MCF 10A (cell line): ENCODE measurements around the gene CNST. TPM values are rescaled to one million over a fixed set of nuclear protein-coding genes. Genes with fewer than 3 reads are reported as not detected.

ENCODE experiments used
- BruUV-seq: library from RNA; stranded (reverse); fragments of 400-500 nt; replicated peaks from 2 replicates; lab custom pipeline; 2021; lab: Mats Ljungman, UMichigan
- CTCF ChIA-PET: fragments of 300-600 bp; sonication (Branson Sonifier 250); formaldehyde crosslinking; extraction: SDS; loops from one replicate; lab custom pipeline; 2021; ENCODE audit warnings: antibody characterized with exemption, inconsistent platforms; lab: Yijun Ruan, JAX
- POLR2A ChIA-PET: fragments of 300-600, 350-650 bp; sonication (Branson Sonifier 250); formaldehyde crosslinking; extraction: SDS; loops from one replicate; lab custom pipeline; 2020; ENCODE audit warnings: antibody characterized with exemption, inconsistent platforms; lab: Yijun Ruan, JAX
- DNase-seq: peaks from one replicate; pipeline ENCODE4 v3.0.0-alpha.2; 2018; ENCODE audit not compliant: unreplicated experiment
- H3K27ac Mint-ChIP-seq: one replicate; pipeline ENCODE4 v1.8.0; 2022; ENCODE audit warnings: mild to moderate bottlenecking, low read depth, mixed read lengths; ENCODE audit not compliant: unreplicated experiment
- H3K27me3 Mint-ChIP-seq: one replicate; pipeline ENCODE4 v1.8.0; 2022; ENCODE audit warnings: mixed read lengths; ENCODE audit not compliant: insufficient read depth, unreplicated experiment
- H3K36me3 Mint-ChIP-seq: one replicate; pipeline ENCODE4 v1.8.0; 2022; ENCODE audit warnings: mild to moderate bottlenecking, moderate library complexity, mixed read lengths; ENCODE audit not compliant: insufficient read depth, unreplicated experiment
- H3K4me1 Mint-ChIP-seq: one replicate; pipeline ENCODE4 v1.8.0; 2022; ENCODE audit warnings: mixed read lengths; ENCODE audit not compliant: insufficient read depth, unreplicated experiment
- H3K4me3 Mint-ChIP-seq: one replicate; pipeline ENCODE4 v1.8.0; 2022; ENCODE audit warnings: mild to moderate bottlenecking, moderate library complexity, mixed read lengths; ENCODE audit not compliant: unreplicated experiment
- H3K9me3 Mint-ChIP-seq: one replicate; pipeline ENCODE4 v1.8.0; 2022; ENCODE audit warnings: mixed read lengths; ENCODE audit not compliant: unreplicated experiment
- intact Hi-C: fragments of 100-400 bp; cut with micrococcal nuclease; formaldehyde crosslinking; loops from 2 replicates; pipeline ENCODE4 v1.14.1; 2022
- total RNA-seq: library from RNA; stranded (reverse); gene quantifications from 2 replicates; pipeline ENCODE4 v1.2.3, GENCODE V29; 2022
- TF ChIP-seq, protein P1 (sequence below): fragments of 200-600 bp; IDR thresholded peaks from one replicate; pipeline ENCODE4 v1.8.0; 2022; ENCODE audit warnings: antibody characterized with exemption, mild to moderate bottlenecking; ENCODE audit not compliant: unreplicated experiment

The CNST gene
- total RNA-seq, 1 experiment from 2014 or later, result 48.3 TPM

DNA sequence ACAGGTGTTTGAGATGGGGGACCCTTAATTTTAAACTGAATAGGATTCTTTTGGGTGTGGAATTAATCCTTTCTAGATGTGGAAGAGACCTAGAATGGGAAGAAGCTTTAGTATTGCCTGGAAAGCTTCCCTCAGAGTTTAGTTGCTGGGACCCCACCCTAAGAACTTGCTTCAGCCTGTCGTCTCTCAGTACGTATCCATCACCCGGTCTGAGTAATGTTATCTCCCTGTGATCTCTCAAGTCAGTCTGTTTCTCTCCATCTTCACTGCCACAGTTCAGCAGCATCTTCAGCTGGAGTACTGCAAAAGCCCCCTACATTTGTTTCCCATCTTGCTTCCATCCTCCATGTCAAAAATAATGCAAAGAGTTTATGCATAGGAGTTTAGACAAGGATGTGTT is 28.9 kb downstream of the CNST start:
- Mint-ChIP-seq H3K27me3 (no peaks in the 10 kb centered on the region), H3K4me1 (no peaks in the 10 kb centered on the region), H3K4me3 (no peak overlapping the region), H3K36me3 (peaks cover 26% of the 10 kb centered on the region), H3K9me3 (no peaks in the 10 kb centered on the region), H3K27ac (no peak overlapping the region)
- intact Hi-C loops, result no loop called here
- no peak for DNase-seq
- no TSS peak for BruUV-seq
- TF ChIP-seq, protein P1, sequence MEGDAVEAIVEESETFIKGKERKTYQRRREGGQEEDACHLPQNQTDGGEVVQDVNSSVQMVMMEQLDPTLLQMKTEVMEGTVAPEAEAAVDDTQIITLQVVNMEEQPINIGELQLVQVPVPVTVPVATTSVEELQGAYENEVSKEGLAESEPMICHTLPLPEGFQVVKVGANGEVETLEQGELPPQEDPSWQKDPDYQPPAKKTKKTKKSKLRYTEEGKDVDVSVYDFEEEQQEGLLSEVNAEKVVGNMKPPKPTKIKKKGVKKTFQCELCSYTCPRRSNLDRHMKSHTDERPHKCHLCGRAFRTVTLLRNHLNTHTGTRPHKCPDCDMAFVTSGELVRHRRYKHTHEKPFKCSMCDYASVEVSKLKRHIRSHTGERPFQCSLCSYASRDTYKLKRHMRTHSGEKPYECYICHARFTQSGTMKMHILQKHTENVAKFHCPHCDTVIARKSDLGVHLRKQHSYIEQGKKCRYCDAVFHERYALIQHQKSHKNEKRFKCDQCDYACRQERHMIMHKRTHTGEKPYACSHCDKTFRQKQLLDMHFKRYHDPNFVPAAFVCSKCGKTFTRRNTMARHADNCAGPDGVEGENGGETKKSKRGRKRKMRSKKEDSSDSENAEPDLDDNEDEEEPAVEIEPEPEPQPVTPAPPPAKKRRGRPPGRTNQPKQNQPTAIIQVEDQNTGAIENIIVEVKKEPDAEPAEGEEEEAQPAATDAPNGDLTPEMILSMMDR, result no peak
- POLR2A ChIA-PET, result interaction anchor here (1.6 to 4.2 kb wide), 5 partner anchors 9 to 29 kb away, joined by 4 to 26 read pairs (median 8); partner anchors contain the start of genes CNST and TFB2M
- CTCF ChIA-PET, result interaction anchor here (1.0 to 1.7 kb wide), 5 partner anchors 9 to 101 kb away, joined by 3 to 7 read pairs (median 4); no protein-coding TSS in a partner anchor

DNA sequence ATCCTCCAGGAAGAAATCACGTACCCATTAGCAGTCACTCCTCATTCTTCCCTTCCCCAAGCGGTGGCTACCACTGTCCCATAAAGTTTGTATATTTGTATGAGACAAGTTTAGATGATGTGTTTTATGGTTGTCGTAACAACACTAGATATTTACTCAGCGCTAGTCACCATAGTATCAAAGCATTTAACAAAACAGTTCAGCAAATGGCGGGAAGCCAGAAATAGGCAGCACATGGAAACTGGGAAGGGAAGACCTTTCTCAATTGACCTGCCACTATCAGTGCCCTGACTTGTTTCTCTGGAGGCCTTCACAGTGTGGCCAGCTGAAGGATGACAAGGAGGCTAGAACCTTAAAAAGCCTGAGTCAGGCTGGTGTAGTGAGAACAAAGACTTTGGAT is 31.1 kb downstream of the CNST start:
- H3K36me3 Mint-ChIP-seq, result peaks cover 13% of the 10 kb centered on the region
- no peak overlapping the region for H3K4me3 Mint-ChIP-seq
- H3K9me3 Mint-ChIP-seq, result no peaks in the 10 kb centered on the region
- H3K27ac Mint-ChIP-seq, result no peak overlapping the region
- H3K27me3 Mint-ChIP-seq, result no peaks in the 10 kb centered on the region
- intact Hi-C loops, result no loop called here
- CTCF ChIA-PET, result interaction anchor here (0.6 to 0.9 kb wide), 5 partner anchors 14 to 1993 kb away, joined by 3 read pairs; no protein-coding TSS in a partner anchor
- no TSS peak for BruUV-seq
- H3K4me1 Mint-ChIP-seq, result no peaks in the 10 kb centered on the region
- TF ChIP-seq, protein P1, result no peak
- POLR2A ChIA-PET, result interaction anchor here (1.6 to 4.2 kb wide), 3 partner anchors 11 to 31 kb away, joined by 4 to 26 read pairs (median 21); partner anchors contain the start of genes CNST and TFB2M
- DNase-seq, result peak; percentile 56

DNA sequence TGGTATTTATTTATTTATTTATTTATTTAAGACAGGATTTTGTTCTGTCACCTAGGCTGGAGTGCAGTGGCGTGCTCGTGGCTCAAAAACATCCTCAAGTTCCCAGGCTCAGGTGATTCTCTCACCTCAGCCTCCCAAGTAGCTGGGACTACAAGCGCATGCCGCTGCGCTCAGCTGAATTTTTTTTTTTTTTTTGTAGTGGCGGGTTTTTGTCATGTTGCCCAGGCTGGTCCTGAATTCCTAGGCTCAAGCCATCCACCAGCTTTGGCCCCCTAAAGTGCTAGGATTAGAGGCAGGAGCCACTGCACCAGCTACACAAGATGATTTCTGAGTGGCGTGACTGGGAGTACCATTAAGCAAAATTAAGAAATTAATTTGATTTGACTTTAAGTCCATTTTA is 31.7 kb downstream of the CNST start:
- Mint-ChIP-seq H3K36me3 (peaks cover 7% of the 10 kb centered on the region), H3K4me3 (no peak overlapping the region), H3K4me1 (no peaks in the 10 kb centered on the region), H3K9me3 (no peaks in the 10 kb centered on the region), H3K27me3 (no peaks in the 10 kb centered on the region), H3K27ac (no peak overlapping the region)
- ChIA-PET POLR2A (interaction anchor here (0.6 to 4.2 kb wide), 4 partner anchors 10 to 31 kb away, joined by 3 to 21 read pairs (median 4); no protein-coding TSS in a partner anchor), CTCF (interaction anchor here (0.6 to 1.7 kb wide), 3 partner anchors 13 to 20 kb away, joined by 3 read pairs; no protein-coding TSS in a partner anchor)
- DNase-seq, result no peak
- intact Hi-C loops, result no loop called here
- BruUV-seq, result no TSS peak
- TF ChIP-seq, protein P1, result no peak

DNA sequence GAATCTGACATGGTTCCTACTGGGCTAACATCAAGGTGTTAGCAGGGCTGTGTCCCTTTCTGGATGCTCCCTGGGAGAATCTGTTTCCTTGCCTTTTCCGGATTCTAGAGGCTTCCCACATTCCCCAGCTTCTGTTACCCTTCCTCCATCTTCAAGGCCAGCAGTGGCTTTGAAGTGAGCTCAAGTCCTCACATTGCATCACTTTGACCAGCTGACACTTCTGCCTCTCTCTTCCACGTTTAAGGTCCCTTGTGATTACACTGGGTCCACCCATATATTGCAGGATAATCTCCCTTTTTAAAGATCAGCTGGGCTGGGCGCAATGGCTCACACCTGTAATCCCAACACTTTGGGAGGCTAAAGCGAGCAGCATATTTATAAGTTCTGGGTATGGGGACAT is 33.1 kb downstream of the CNST start:
- Mint-ChIP-seq H3K9me3 (peaks cover 8% of the 10 kb centered on the region), H3K27ac (no peak overlapping the region), H3K4me1 (no peaks in the 10 kb centered on the region), H3K27me3 (no peaks in the 10 kb centered on the region), H3K4me3 (no peak overlapping the region), H3K36me3 (no peaks in the 10 kb centered on the region)
- intact Hi-C loops, result no loop called here
- no TSS peak for BruUV-seq
- CTCF ChIA-PET, result interaction anchor here (0.6 to 1.7 kb wide), 4 partner anchors 14 to 32 kb away, joined by 3 to 5 read pairs (median 3); no protein-coding TSS in a partner anchor
- TF ChIP-seq, protein P1, result no peak
- POLR2A ChIA-PET, result interaction anchor here (1.0 to 4.2 kb wide), 3 partner anchors 9 to 33 kb away, joined by 3 to 21 read pairs (median 4); partner anchors contain the start of genes CNST and TFB2M
- DNase-seq, result no peak
